SH-SY5Y (cell line): ENCODE data around the gene ERP29.

Experiments used
- GATA2 ChIP-seq: IDR thresholded peaks from 2 replicates; pipeline ENCODE4 v1.6.1; 2011; ENCODE audit warnings: mild to moderate bottlenecking, low read depth, low read length
- GATA3 ChIP-seq: IDR thresholded peaks from 2 replicates; pipeline ENCODE4 v1.6.1; 2011; ENCODE audit warnings: low read depth, mild to moderate bottlenecking, low read length, moderate library complexity

GRCh38 chr12:112066566-112066965 lies 53.3 kb downstream of the ERP29 start:
- no peak for TF ChIP-seq GATA3
- no peak for TF ChIP-seq GATA2
